Cardiac fibroblast (primary cell): ENCODE results near the gene DCPS.
A peak's percentile ranks its signal among the peaks of the same experiment; 100 is the strongest.
"Not testable (repeated sequence)": the region's sequence is repeated elsewhere in the genome, so short reads cannot be mapped to it uniquely, and the experiment has no call there.

Source experiments
- DNase-seq, 2 donors: peaks; one replicate each; pipeline versions ENCODE4 v3.0.0 to v3.0.0-alpha.2; 2010; ENCODE audit warnings: low read depth in 2 of 2
- H3K4me3 ChIP-seq, 2 donors: replicated peaks in 1 of 2; 1 replicate in 1 of 2; 2 replicates in 1 of 2; pipeline ENCODE4 v1.5.1; 2011; ENCODE audit warnings: low read depth in 2 of 2, low read length in 2 of 2, mild to moderate bottlenecking in 2 of 2, moderate library complexity in 1 of 2
- TF ChIP-seq, protein P1 (sequence below): IDR thresholded peaks from one replicate; pipeline ENCODE4 v1.5.1; 2011; ENCODE audit warnings: low read depth, mild to moderate bottlenecking, low read length, inconsistent platforms

The DCPS gene

DNA sequence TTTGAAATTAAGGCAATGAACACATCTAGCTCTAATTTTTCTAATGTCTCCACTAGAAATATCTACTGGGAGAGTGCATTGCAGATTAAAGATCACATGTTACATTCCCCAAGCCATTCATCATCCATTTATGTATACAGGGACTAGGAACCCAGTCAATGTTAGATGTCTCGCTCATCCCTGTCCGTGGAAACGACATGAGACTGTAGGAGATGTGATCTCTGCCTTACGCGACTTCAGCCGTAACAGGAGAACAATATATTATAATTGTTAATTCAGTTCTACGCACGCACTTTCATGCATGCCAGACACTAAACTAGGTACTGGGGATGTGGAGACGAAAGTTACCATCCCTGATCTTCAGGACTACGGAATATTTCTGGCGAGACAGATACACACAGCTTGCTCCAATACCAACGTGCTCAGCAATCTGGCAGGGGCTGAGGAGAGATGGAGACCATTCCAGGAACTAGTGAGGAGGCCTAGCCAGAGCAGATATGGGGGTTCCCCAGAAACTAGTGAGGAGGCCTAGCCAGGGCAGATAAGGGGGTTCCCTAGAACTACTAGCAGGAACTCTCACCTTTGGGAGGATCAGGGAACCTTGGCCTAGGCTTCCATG lies 706 bp downstream of the DCPS start:
- TF ChIP-seq, protein P1, sequence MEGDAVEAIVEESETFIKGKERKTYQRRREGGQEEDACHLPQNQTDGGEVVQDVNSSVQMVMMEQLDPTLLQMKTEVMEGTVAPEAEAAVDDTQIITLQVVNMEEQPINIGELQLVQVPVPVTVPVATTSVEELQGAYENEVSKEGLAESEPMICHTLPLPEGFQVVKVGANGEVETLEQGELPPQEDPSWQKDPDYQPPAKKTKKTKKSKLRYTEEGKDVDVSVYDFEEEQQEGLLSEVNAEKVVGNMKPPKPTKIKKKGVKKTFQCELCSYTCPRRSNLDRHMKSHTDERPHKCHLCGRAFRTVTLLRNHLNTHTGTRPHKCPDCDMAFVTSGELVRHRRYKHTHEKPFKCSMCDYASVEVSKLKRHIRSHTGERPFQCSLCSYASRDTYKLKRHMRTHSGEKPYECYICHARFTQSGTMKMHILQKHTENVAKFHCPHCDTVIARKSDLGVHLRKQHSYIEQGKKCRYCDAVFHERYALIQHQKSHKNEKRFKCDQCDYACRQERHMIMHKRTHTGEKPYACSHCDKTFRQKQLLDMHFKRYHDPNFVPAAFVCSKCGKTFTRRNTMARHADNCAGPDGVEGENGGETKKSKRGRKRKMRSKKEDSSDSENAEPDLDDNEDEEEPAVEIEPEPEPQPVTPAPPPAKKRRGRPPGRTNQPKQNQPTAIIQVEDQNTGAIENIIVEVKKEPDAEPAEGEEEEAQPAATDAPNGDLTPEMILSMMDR, result no peak
- peak overlapping the region; percentile 73 to 74 for H3K4me3 ChIP-seq
- DNase-seq, result no peak

DNA sequence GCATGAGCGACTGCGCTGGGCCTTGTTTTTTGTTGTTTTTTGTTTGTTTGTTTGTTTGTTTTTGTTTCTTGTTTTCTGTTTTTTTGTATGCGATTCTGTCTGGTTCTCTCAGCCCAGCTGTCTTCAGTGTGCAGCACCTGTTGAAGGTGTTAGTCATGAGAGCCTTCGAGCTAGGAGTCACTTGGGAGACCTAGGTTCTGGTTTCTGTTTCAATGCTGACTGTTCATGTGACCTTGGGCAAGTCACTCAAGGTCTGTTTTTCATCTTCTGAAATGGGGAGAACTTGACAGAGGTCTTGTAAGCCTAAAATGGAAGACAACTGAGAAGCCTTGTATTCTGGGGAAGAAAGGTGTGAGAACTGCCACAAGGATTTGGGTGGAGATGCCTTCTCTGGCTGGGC lies 1.8 kb downstream of the DCPS start:
- no peak for DNase-seq
- H3K4me3 ChIP-seq, result no peak overlapping the region
- TF ChIP-seq, protein P1, result no peak

DNA sequence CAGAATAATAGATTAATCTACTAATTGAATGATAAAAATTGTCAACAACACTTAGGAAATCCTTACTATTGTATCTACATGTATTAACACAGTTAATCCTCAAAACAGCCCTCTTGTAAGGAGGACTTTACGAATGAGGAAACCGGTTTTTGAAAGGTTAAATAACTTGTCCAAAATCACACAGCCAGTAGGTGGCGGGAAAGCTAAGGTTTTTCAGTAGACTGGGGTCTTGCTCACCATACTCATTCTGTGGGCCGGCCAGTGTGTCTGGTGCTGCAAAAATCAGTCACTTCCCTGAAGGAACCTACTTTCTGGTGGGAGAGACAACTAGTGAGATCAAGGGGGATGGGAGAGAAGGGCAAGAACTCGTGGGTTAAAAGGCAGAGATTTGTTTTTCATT lies 3.8 kb downstream of the DCPS start:
- TF ChIP-seq, protein P1, result peak; percentile 46
- H3K4me3 ChIP-seq, result no peak overlapping the region
- peak; percentile 59 to 76 for DNase-seq

DNA sequence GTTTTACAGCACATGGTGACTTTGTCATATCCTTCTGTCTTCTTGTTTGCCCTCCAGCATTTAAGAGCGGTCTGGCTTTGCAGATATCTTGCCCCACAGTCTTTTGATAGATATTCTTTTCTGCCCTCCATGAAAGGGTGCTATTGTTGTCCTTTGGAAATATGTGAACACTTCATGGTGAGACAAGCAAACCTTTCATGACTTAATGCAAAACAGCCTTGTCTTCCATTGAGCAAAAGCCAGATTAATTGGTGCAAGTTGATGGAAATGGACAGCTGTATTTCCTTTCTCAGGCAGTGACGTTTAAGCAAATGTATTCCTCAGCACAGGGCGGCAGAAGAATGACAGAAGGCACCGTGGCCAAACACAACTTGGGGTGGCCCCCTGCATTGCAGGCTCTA lies 4.4 kb downstream of the DCPS start:
- no peak for DNase-seq
- H3K4me3 ChIP-seq, result no peak overlapping the region
- TF ChIP-seq, protein P1, result no peak

DNA sequence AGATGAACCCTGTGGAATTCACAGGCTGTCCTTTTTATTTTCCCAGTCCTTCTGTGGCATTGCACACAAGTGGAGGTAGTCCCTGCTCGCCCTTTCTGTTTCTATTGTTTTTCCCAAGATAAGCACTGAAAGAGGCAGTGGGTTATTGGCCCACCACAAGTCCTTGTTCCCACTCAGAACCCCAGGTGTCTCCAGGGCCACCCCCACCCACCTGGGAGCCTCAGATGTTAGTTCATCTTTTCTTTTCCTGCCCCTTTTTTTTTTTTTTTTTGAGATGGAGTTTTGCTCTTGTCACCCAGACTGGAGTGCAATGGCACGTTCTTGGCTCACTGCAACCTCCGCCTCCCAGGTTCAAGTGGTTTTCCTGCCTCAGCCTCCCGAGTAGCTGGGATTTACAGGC lies 4.9 kb downstream of the DCPS start:
- not testable (repeated sequence) for H3K4me3 ChIP-seq, DNase-seq

DNA sequence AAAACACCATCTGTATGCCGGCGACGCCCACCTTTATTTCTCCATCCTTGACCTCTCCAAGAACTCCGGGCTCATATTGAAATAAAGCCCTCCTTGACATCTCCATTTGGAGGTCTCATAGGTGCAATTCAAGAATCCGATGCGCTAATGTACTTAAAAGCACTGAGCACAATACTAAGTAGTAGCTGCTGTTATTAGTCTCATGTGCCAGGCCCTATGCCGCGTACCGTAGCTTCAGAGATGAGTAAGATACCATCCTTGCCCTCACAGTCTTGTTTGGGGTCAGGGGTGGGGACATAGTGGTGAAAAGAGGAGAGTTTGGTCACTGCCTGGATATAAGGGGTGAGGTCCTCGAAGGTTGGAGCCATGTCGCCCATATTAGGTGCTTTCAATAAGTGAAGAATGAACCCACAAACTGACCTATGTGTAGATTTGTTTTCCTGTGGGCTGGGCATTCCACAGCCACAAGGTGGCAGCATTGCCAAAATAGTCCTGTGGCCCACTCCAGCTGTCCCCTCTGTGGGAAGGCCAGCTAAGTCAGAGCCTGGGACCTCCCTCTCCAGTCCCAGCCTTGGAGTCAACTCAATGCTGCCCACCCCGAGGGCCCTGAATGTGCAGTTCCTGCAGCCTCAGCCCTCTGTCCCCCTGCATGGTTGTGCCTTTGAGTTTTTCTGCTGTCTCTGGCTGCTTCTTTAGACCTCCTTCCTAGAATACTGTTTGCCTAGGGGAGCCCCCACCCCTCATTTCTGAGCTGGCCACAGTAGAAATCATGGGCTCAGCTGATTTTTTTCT lies 6.5 kb downstream of the DCPS start:
- TF ChIP-seq, protein P1, result peak; percentile 91
- no peak overlapping the region for H3K4me3 ChIP-seq
- DNase-seq, result peak; percentile 80 to 85

DNA sequence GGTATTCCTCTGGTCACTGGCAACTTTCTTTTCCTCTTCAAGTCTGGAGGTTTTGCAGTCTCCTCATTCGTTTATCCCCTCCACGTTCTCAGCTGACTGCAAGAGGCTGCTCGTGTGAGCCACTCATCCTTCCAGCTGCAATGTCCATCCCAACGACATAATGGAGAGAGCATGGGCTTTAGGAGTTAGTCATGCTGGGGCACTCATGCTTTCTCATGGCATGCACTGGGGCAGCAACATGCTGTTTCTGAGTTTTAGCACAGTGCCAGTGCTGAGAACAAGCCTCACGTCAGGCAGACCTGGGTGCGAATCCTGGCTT lies 7.1 kb downstream of the DCPS start:
- TF ChIP-seq, protein P1, result no peak
- no peak overlapping the region for H3K4me3 ChIP-seq
- DNase-seq, result no peak
